GM12892 (cell line): ENCODE data around the gene FOXL3.

Experiments used
- POLR2A ChIP-seq: IDR thresholded peaks from 2 replicates; pipeline ENCODE4 v1.6.1; 2011; ENCODE audit warnings: low read depth, low read length, control low read depth
- POLR2AphosphoS5 ChIP-seq: IDR thresholded peaks from 2 replicates; pipeline ENCODE4 v1.6.1; 2011; ENCODE audit warnings: low read depth, low read length, control low read depth
- TAF1 ChIP-seq: IDR thresholded peaks from 2 replicates; pipeline ENCODE4 v1.6.1; 2011; ENCODE audit warnings: low read depth, mild to moderate bottlenecking, control low read depth, low read length, borderline replicate concordance

- TF ChIP-seq POLR2A (no peak), POLR2AphosphoS5 (no peak), TAF1 (no peak)
These were observed 44.2 kb upstream of the FOXL3 start for GRCh38 chr7:245574-246295.
